GM08714 (cell line): ENCODE results near the gene NME1.

Experiments
- H3K4me3 ChIP-seq: fragments of 200-500 bp; sonication (Bioruptor generic); 2 replicates; pipeline ENCODE4 v1.5.1; 2014; ENCODE audit warnings: mild to moderate bottlenecking, low read length, inconsistent platforms
- ZNF274 ChIP-seq: IDR thresholded peaks from 2 replicates; pipeline ENCODE4 v1.6.1; 2012; ENCODE audit warnings: mild to moderate bottlenecking, low read depth, low read length

NME1 gene

GRCh38 chr17:51191895-51192294 is 38.5 kb downstream of the NME1 start:
- no peak for TF ChIP-seq ZNF274
- H3K4me3 ChIP-seq: no peak overlapping the region

DNA sequence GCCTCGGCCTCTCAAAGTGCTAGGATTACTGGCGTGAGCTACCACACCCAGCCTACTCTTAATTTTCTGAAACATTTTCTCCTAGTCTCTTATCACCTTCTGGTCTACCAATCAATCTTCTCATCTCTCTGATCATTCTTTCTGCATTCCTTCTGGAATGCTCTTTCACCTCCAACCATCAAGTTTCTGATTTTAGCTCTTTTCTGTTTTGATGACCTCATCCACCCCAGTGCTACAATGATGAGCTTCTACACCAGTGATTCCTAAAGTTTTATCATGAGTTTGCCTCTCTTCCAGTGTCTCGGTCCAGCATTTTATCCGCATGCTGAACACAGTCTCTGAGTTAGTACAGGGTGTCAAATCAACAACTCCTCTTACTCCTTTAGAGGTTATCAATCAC is 44.4 kb downstream of the NME1 start:
- no peak for TF ChIP-seq ZNF274
- H3K4me3 ChIP-seq: no peak overlapping the region

- TF ChIP-seq ZNF274: no peak
- no peak overlapping the region for H3K4me3 ChIP-seq
These were observed 46.9 kb downstream of the NME1 start for GRCh38 chr17:51200295-51200694.

DNA sequence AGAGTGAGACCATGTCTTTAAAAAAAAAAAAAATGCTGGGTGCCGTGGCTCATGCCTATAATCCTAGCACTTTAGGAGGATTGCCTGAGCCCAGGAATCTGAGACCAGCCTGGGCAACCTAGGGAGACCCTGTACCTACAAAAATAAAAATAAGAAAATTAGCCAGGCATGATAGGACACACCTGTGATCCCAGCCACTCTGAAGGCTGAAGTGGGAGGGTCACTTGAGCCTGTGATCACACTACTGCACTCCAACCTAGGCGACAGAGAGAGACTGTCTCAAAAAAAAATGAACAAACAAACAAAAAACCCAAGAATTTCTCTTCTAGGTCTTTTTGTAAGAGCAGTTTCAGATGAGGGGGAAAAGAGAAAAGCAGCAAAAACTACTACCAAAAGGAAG is 47.5 kb downstream of the NME1 start:
- H3K4me3 ChIP-seq: no peak overlapping the region
- TF ChIP-seq ZNF274: no peak

DNA sequence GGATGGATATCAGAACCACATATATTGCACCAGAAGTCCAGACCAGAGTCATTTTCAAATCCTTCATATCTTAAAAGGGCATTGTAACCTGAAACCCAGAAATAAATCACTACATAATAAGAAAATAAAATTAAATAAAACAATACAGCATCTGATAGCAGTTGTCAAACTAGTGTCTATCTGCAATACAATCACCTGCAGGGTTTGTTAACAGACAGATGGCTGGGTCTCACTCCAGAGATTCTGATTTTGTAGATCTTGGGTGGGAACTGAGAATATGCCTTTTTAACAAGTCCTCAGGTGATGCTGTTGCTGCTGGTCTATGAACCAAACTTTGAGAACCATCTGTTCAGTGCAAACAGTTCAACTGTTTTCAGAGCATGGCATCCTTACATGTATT is 50.5 kb downstream of the NME1 start:
- TF ChIP-seq ZNF274: no peak
- H3K4me3 ChIP-seq: no peak overlapping the region
